Mammary epithelial cell (primary cell): ENCODE results near the gene ARMH4.

Experiments
- CTCF ChIP-seq, 2 donors: IDR thresholded peaks in 1 of 2; conservative IDR thresholded peaks in 1 of 2; 2 replicates each; pipeline ENCODE4 v1.5.1; 2011 to 2012; ENCODE audit warnings: inconsistent platforms in 2 of 2, low read length in 2 of 2, mild to moderate bottlenecking in 2 of 2, control low read depth in 1 of 2, low read depth in 1 of 2; ENCODE audit not compliant: insufficient read depth in 1 of 2; ENCODE audit errors: extremely low read depth in 1 of 2
- EZH2 ChIP-seq: IDR thresholded peaks from 2 replicates; pipeline ENCODE4 v1.6.1; 2012; ENCODE audit warnings: low read length, inconsistent platforms, borderline replicate concordance

GRCh38 chr14:58167891-58168290 is 15.9 kb upstream of the ARMH4 start:
- no peak for TF ChIP-seq EZH2
- TF ChIP-seq CTCF (conservative IDR thresholded peaks at IDR 0.05 in 1 of 2, IDR thresholded peaks at IDR 0.05 in 1 of 2; ENCODE audit: extremely low read depth in 1 of 2, insufficient read depth in 1 of 2, low read depth in 1 of 2, low read length in 2 of 2): no peak
